K562 (cell line): Measurements from ENCODE around the gene ZNF564. TPM values are rescaled to one million over a fixed set of nuclear protein-coding genes. Genes with fewer than 3 reads are reported as not detected.

Experiments used
- DNMT1 ChIP-seq: fragments of 450-650 bp; IDR thresholded peaks from 2 replicates; pipeline ENCODE4 v1.6.1; 2016; ENCODE audit warnings: antibody characterized with exemption, mild to moderate bottlenecking
- ESRRB ChIP-seq: fragments of 250-450 bp; sonication (Bioruptor Pico); IDR thresholded peaks from 2 replicates; pipeline ENCODE4 v1.5.0; 2020; ENCODE audit warnings: mild to moderate bottlenecking, moderate library complexity, borderline replicate concordance
- KLF13 ChIP-seq: fragments of 450-650 bp; IDR thresholded peaks from 2 replicates; pipeline ENCODE4 v1.6.1; 2016; ENCODE audit warnings: missing genetic modification characterization, low read depth, mild to moderate bottlenecking, missing compliant biosample characterization, moderate library complexity, borderline replicate concordance
- KLF6 ChIP-seq: fragments of 250-450 bp; sonication (Bioruptor Pico); IDR thresholded peaks from 2 replicates; pipeline ENCODE4 v1.4.0; 2020; ENCODE audit warnings: mild to moderate bottlenecking, moderate library complexity, borderline replicate concordance
- MLX ChIP-seq, 2 experiments: fragments of 450-650 bp in 1 of 2; sonication (generic) in 1 of 2; formaldehyde crosslinking; conservative IDR thresholded peaks; 2 replicates each; pipeline versions ENCODE4 v1.4.0 to v1.8.1; 2020 to 2022; ENCODE audit warnings: mild to moderate bottlenecking in 1 of 2, missing genetic modification reagents in 1 of 2
- NRF1 ChIP-seq, 2 experiments: fragments of 450-650 bp; IDR thresholded peaks in 1 of 2; conservative IDR thresholded peaks in 1 of 2; 2 replicates each; pipeline ENCODE4 v1.6.1; 2014; ENCODE audit warnings: mild to moderate bottlenecking in 2 of 2
- RBFOX2 ChIP-seq: fragments of 200-400 bp; formaldehyde crosslinking; IDR thresholded peaks from 2 replicates; pipeline ENCODE4 v1.6.1; 2017; ENCODE audit warnings: low read depth, mild to moderate bottlenecking, low read length, moderate library complexity
- TAF9B ChIP-seq: fragments of 450-650 bp; IDR thresholded peaks from 2 replicates; pipeline ENCODE4 v1.6.1; 2018; ENCODE audit warnings: mild to moderate bottlenecking; ENCODE audit not compliant: partially characterized antibody
- TRIM25 ChIP-seq: fragments of 450-650 bp; IDR thresholded peaks from 2 replicates; pipeline ENCODE4 v1.7.0; 2016; ENCODE audit warnings: borderline replicate concordance
- ZNF318 ChIP-seq, 2 experiments: fragments of 450-650 bp; IDR thresholded peaks; 2 replicates each; pipeline ENCODE4 v1.6.1; 2016; ENCODE audit warnings: mild to moderate bottlenecking in 2 of 2, borderline replicate concordance in 1 of 2, low read depth in 1 of 2, moderate library complexity in 1 of 2
- ZNF696 ChIP-seq: fragments of 250-450 bp; sonication (Bioruptor Pico); conservative IDR thresholded peaks from 2 replicates; pipeline ENCODE4 v1.4.0; 2020; ENCODE audit warnings: mild to moderate bottlenecking, moderate library complexity
- ZNF780A ChIP-seq: fragments of 250-450 bp; sonication (Bioruptor Pico); IDR thresholded peaks from 2 replicates; pipeline ENCODE4 v1.5.0; 2021; ENCODE audit warnings: mild to moderate bottlenecking
- polyA plus RNA-seq, 8 experiments: library from polyadenylated mRNA; depleted of rRNA in 4 of 8; stranded (reverse) in 5 of 8; unstranded in 3 of 8; fragments of >200 nt; fragmentation: Nextera tagmentation in 2 of 8; fragmentation: Illumina TruSeq in 1 of 8; extraction: Ambion mirVana in 2 of 8; extraction: Trizol in 1 of 8; gene quantifications; 2 replicates each; pipeline versions ENCODE4 v1.2.1 to v1.2.3, GENCODE V29; 2011 to 2014; ENCODE audit warnings: inconsistent platforms in 1 of 8, missing spikeins in 1 of 8
- total RNA-seq, 7 experiments: library from RNA; depleted of rRNA in 6 of 7; stranded (reverse); fragments of >200 nt in 6 of 7; fragmentation: Illumina TruSeq in 2 of 7; extraction: Trizol in 2 of 7; gene quantifications; 2 replicates each; pipeline versions ENCODE4 v1.2.1 to v1.2.3, GENCODE V29; 2011 to 2021; ENCODE audit warnings: low replicate concordance in 1 of 7

Gene ZNF564
- total and polyA plus RNA-seq, 9 of the 15 experiments (the other 6 are each of a cell fraction or from before 2014, with no cell fraction given), result 1.4 to 8.1 (median 5.6) TPM

GRCh38 chr19:12544401-12544876, 6.8 kb downstream of the ZNF564 start (continued):
- peak in 1 of 2 experiments; percentile 61; a peak in 1 of 4 replicates for TF ChIP-seq ZNF318 (IDR thresholded peaks at IDR 0.05; ENCODE audit: borderline replicate concordance in 1 of 2, low read depth in 1 of 2)
- no peak for TF ChIP-seq TRIM25
- TF ChIP-seq KLF13 (tag), result no peak
- TF ChIP-seq ESRRB (CRISPR knock-in tag), result no peak
- no peak for TF ChIP-seq DNMT1
- TF ChIP-seq MLX (CRISPR knock-in tag; conservative IDR thresholded peaks at IDR 0.05), result no peak
- peak; percentile 12 to 15; a peak in 1 of 4 replicates for TF ChIP-seq NRF1 (conservative IDR thresholded peaks at IDR 0.05 in 1 of 2, IDR thresholded peaks at IDR 0.05 in 1 of 2)
- no peak for TF ChIP-seq KLF6
- TF ChIP-seq RBFOX2, result no peak
- TF ChIP-seq ZNF780A (CRISPR knock-in tag), result no peak
- TF ChIP-seq TAF9B, result peak; percentile 60
- TF ChIP-seq ZNF696, result no peak
